DMS79 treated with DMSO at 0.1 percent for 48 hours (cell line): ENCODE results near the gene LRPPRC.
"Not testable (repeated sequence)": the region's sequence is repeated elsewhere in the genome, so short reads cannot be mapped to it uniquely, and the experiment has no call there.

Experiments used
- DNase-seq: peaks from one replicate; lab custom pipeline; 2025; lab: John Stamatoyannopoulos, UW

LRPPRC gene

GRCh38 chr2:43977677-43978375 lies 18.0 kb downstream of the LRPPRC start:
- no peak for DNase-seq

DNA sequence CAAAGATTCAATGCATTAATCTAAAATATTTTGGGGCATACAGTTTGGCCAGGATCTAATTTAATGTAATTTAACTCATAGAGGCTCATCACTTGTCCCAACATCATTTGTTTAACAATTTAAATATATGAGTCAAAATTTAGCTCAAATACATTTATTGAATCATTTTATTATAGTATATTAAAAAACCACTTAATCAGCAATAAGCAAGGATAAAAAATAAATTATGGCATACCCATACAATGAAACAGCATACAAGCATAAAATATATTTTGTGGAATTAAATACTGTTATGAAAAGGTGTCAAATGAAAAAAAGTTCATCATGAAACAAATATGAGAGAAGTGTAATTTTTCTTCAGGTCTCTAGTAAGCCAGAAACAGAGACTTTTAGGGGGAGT lies 34.9 kb downstream of the LRPPRC start:
- DNase-seq, result no peak

DNA sequence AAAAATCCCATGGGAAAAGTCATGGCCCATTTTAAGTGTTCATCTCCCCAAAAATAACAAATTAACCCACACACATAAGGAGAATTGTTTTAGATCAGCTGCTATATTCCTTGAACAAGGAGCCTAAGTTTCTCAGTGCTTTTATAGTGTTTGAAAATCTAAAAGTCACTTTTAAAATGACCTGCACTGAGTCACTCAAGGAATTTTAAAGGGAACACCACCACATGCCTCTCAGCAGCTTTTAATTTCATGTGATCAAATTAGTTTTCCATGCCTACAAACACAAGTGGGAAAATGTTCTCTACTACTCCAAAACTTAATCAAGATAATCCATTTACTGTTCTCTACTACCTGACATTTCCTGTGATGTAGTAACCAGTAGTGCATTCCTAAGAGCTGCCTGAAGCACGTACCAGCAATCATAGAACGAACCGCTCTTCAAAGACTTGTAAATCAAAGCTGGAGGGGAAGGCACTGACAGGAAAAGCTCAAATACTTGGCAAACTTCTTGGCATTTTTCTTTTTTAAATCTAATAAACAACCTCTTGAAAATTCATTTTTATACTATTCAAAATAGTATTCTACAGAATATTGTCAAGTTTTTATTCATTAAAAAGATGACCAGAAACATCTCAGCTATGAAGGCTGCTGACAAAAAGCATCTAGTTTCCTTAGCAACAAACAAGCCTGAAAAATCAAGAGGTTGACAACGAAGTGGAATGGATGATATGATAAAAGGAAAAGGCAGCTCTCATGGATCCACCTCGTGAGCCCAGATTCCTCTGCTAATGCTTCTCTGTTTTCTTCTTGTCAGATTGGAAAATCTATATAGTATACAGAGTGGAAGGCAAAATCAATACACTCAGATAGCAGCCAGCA lies 37.2 kb downstream of the LRPPRC start:
- DNase-seq, result no peak

GRCh38 chr2:43950383-43951008 lies 45.3 kb downstream of the LRPPRC start:
- DNase-seq, result peak; percentile 21

- DNase-seq, result no peak
Observed at GRCh38 chr2:43948370-43948769, 47.4 kb downstream of the LRPPRC start.

- no peak for DNase-seq
Observed at GRCh38 chr2:43946685-43947084, 49.1 kb downstream of the LRPPRC start.

GRCh38 chr2:43945439-43945838 lies 50.4 kb downstream of the LRPPRC start:
- DNase-seq, result no peak

- no peak for DNase-seq
Observed at GRCh38 chr2:43944915-43945314, 50.9 kb downstream of the LRPPRC start.

DNA sequence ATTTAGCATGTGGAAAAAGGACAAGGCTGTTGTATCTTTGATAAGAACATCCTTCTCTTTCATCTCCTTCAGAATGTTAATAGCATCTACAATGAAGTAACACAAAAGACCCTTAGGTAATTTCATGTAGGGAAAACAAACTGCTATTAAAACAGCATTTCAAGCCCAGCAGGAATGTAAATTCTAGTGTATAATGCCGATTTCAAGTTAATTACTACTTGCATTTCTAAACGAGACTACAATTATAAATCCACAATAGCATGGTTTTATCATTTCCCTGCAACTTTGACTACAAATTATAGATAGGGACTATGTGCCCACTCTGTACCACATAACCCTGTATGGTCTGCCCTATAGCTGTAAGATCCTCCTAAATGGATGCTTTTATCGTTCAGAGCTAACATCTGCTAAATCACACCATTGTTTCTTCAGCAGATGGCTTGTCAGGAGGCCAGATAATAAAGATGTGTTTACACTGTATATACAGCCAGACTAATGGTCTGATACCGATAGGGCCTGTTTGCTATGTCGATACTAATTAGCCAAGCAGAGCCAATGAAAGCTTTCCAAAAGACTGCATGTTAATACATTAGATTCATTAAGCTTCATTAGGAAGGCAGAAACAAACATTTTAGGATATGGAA lies 51.9 kb downstream of the LRPPRC start:
- no peak for DNase-seq

- DNase-seq, result no peak
Observed at GRCh38 chr2:43943323-43943722, 52.5 kb downstream of the LRPPRC start.

- no peak for DNase-seq
Observed at GRCh38 chr2:43942881-43943280, 52.9 kb downstream of the LRPPRC start.

DNA sequence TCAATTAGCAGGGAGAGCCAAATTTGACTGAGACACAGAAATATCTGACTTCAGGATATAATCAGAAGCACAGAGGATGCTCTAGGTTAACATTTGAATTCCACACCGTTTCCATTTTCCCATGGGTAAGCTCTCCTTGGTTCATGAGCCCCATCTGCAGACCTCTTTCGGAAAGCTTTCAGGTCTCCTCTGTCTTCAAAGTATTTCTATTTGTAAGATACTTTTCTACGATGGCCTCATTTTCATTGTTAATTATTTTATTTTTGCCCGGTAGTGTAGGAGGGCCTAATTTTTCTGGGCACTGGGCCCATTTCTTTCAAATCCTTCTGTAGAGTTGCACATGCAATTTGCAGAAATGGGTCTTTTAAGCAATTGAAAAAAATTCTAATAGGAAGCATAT lies 53.8 kb downstream of the LRPPRC start:
- DNase-seq, result no peak

DNA sequence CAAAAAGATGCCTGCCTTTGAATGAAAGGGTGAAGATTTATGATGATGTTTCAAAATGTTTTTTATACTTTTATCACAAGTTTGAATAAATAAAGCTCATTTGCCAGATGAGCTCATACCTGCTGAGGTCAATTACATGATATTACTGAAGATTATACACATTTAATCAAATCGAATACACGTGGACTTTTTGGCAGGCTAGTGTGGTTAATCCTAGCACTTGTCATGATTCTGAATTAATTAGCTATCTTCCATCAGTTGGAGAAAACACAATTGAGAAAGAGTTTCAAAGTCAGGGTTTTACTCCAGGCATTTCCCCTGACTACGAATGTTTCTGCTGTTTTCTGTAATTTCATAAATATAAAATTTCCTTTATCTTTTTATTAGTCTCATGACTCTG lies 54.4 kb downstream of the LRPPRC start:
- DNase-seq, result no peak

DNA sequence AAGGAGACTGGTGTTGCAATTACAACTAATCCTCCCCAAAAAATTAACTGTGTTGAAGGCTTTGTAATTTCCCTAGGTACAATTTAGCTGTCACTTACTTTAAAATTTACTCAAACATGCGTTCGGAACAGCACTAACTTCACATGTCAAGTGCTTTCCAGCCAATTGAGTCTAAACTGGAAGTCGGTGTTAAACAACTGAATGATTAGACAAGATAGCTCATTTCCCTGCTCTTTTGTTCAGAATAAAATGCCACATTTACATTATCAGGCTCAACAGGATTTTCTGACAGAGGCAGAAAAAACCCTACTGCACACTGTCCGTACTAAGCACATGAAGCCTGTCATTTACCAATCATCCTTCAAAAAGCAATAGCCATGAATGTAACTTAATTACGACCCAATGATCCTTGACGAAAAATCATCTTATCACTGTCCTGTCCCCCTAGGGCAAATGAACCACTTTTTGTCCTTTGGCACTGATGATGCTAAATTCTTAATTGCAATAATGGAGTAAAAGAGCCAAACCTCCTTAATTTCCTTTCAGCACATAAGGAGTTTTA lies 56.0 kb downstream of the LRPPRC start:
- no peak for DNase-seq

DNA sequence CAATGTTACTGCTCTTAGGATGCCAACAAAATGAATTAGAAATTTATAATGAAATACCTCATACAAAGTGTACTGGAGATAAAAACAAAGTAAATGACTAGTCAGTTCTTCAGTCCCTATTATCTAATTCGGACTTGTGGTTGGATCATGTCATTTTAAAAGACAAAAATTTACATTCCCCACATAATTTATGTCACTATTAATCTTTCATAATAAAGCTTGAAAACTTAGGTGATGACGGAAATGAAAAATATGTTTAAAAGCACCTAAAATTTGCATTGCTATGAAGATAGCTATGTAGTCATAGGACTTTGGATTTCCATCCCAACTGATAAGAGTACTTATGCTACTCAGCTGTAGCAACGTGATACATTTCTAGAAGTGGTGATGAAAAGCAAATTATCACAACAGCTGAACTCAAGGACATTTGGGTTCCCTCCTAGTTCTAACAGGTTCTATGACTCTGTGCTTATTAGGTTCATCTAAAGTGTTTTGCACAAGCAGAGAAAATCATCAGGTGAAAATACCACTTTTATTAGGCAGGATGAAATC lies 58.4 kb downstream of the LRPPRC start:
- no peak for DNase-seq

GRCh38 chr2:43934567-43934966 lies 61.2 kb downstream of the LRPPRC start:
- DNase-seq, result no peak

GRCh38 chr2:43931293-43931692 lies 64.5 kb downstream of the LRPPRC start:
- no peak for DNase-seq

- no peak for DNase-seq
Observed at GRCh38 chr2:43927442-43927841, 68.3 kb downstream of the LRPPRC start.

DNA sequence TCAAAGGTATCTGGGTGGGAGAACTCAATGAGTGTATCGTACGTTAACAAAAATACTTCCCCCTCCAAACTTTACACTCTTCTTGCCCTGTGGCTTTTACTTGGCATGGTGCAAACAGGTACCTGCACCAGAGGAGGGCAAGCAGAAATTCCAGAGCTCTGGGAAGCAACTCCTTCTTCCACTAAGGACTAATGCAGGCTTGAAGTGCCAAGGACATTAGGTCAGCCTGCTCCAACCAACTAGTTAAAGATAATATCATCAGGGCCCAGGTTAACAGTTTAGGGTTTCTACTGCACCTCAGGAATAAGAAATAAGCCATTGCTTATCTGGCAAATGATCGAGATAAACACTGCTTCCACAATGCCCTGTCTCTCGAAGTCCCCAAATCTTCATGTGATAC lies 70.4 kb downstream of the LRPPRC start:
- no peak for DNase-seq

DNA sequence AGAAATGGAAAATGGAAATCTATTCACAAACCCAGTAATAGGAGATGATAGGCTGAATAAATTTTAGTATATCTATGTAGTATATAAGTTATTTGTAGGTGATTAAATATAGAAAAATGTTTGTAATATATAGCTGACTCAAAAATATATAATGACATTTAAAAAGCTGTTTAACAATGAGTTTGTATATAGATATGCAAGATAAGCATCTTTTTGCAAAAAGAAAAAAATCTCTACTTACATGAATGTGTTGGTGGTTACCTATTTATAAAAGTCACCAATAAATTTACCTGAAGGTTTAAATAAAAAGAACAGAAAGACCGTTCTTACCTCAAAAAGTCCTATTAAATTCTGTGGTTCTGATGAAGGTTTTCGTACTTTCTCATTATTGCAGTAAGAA lies 71.3 kb downstream of the LRPPRC start:
- no peak for DNase-seq

GRCh38 chr2:43911136-43911790 lies 84.5 kb downstream of the LRPPRC start:
- DNase-seq, result not testable (repeated sequence)
